OCI-LY7 (cell line): ENCODE measurements around the gene NRF1. TPM values are rescaled to one million over a fixed set of nuclear protein-coding genes. Genes with fewer than 3 reads are reported as not detected.

Experiments
- BruUV-seq: library from RNA; stranded (reverse); fragments of 400-500 nt; replicated peaks from 2 replicates; lab custom pipeline; 2021; lab: Mats Ljungman, UMichigan
- CTCF ChIA-PET: fragments of 300-600 bp; sonication (Branson Sonifier 250); formaldehyde crosslinking; loops from one replicate; lab custom pipeline; 2022; ENCODE audit warnings: antibody characterized with exemption; ENCODE audit not compliant: unreplicated experiment; lab: Charles Lee
- POLR2A ChIA-PET: fragments of 300-600 bp; sonication (Branson Sonifier 250); formaldehyde crosslinking; loops from one replicate; lab custom pipeline; 2022; ENCODE audit warnings: antibody characterized with exemption; lab: Charles Lee
- DNase-seq: peaks from one replicate; pipeline ENCODE4 v3.0.0-alpha.2; 2015; ENCODE audit warnings: low spot score
- H2AFZ ChIP-seq: fragments of 200-600 bp; sonication (generic), shearing (Covaris generic); 2 replicates; pipeline ENCODE4 v1.6.1; 2014; ENCODE audit warnings: mild to moderate bottlenecking, antibody characterized with exemption, low read length, moderate library complexity
- H3K27ac ChIP-seq: fragments of 200-600 bp; sonication (generic); 2 replicates; pipeline ENCODE4 v1.5.1; 2014; ENCODE audit warnings: mixed run types, low read depth, mild to moderate bottlenecking, moderate library complexity, low read length, inconsistent platforms; ENCODE audit not compliant: poor library complexity, severe bottlenecking
- H3K36me3 ChIP-seq: fragments of 200-600 bp; sonication (generic); 2 replicates; pipeline ENCODE4 v1.6.1; 2014; ENCODE audit warnings: mild to moderate bottlenecking, antibody characterized with exemption, low read length, moderate library complexity, mixed read lengths; ENCODE audit not compliant: insufficient read depth
- H3K4me1 ChIP-seq: fragments of 200-600 bp; sonication (generic); 2 replicates; pipeline ENCODE4 v1.5.1; 2014; ENCODE audit warnings: mild to moderate bottlenecking, low read length; ENCODE audit not compliant: insufficient read depth, poor library complexity, severe bottlenecking
- H3K4me2 ChIP-seq: fragments of 200-600 bp; sonication (generic); 2 replicates; pipeline ENCODE4 v1.6.1; 2014; ENCODE audit warnings: mild to moderate bottlenecking, low read length
- H3K4me3 ChIP-seq: fragments of 200-600 bp; sonication (generic); 2 replicates; pipeline ENCODE4 v1.5.1; 2014; ENCODE audit warnings: mild to moderate bottlenecking, low read depth, low read length; ENCODE audit not compliant: poor library complexity, severe bottlenecking
- H3K79me2 ChIP-seq: fragments of 200-600 bp; sonication (generic); 2 replicates; pipeline ENCODE4 v1.6.1; 2016; ENCODE audit warnings: low read depth, mild to moderate bottlenecking, low read length, moderate library complexity, mixed read lengths; ENCODE audit not compliant: insufficient read depth
- H3K9me2 ChIP-seq: fragments of 200-600 bp; sonication (generic); 2 replicates; pipeline ENCODE4 v1.6.1; 2016; ENCODE audit warnings: mild to moderate bottlenecking, low read length, mixed read lengths; ENCODE audit not compliant: insufficient read depth
- H3K9me3 ChIP-seq: fragments of 200-600 bp; sonication (generic); 2 replicates; pipeline ENCODE4 v1.6.1; 2014; ENCODE audit warnings: mild to moderate bottlenecking, mixed run types, low read length, mixed read lengths
- H4K20me1 ChIP-seq: fragments of 200-600 bp; sonication (generic); 2 replicates; pipeline ENCODE4 v1.6.1; 2014; ENCODE audit warnings: mild to moderate bottlenecking, antibody characterized with exemption, low read length, moderate library complexity, mixed read lengths; ENCODE audit not compliant: insufficient read depth
- EZH2phosphoT487 ChIP-seq: fragments of 200-600 bp; sonication (generic); IDR thresholded peaks from 2 replicates; pipeline ENCODE4 v1.6.1; 2018; ENCODE audit warnings: low read depth, borderline replicate concordance, mild to moderate bottlenecking, mixed run types, antibody characterized with exemption, low read length, moderate library complexity, mixed read lengths
- intact Hi-C: fragments of 100-400 bp; cut with micrococcal nuclease; formaldehyde crosslinking; loops from one replicate; pipeline ENCODE4 v1.10.0; 2022; ENCODE audit not compliant: unreplicated experiment
- total RNA-seq, 2 experiments: library from RNA; depleted of rRNA in 1 of 2; stranded (reverse); fragments of >200 nt in 1 of 2; shearing (Covaris generic) in 1 of 2; gene quantifications; 2 replicates each; pipeline ENCODE4 v1.2.3, GENCODE V29; 2014 to 2022
- TF ChIP-seq, protein P1 (sequence below): fragments of 200-600 bp; sonication (generic); conservative IDR thresholded peaks from 2 replicates; pipeline ENCODE4 v1.5.1; 2014; ENCODE audit warnings: mild to moderate bottlenecking, antibody characterized with exemption, low read length, moderate library complexity, mixed read lengths

The NRF1 gene
- total RNA-seq, 2 experiments from 2014 or later: 26.5 to 26.9 TPM

DNA sequence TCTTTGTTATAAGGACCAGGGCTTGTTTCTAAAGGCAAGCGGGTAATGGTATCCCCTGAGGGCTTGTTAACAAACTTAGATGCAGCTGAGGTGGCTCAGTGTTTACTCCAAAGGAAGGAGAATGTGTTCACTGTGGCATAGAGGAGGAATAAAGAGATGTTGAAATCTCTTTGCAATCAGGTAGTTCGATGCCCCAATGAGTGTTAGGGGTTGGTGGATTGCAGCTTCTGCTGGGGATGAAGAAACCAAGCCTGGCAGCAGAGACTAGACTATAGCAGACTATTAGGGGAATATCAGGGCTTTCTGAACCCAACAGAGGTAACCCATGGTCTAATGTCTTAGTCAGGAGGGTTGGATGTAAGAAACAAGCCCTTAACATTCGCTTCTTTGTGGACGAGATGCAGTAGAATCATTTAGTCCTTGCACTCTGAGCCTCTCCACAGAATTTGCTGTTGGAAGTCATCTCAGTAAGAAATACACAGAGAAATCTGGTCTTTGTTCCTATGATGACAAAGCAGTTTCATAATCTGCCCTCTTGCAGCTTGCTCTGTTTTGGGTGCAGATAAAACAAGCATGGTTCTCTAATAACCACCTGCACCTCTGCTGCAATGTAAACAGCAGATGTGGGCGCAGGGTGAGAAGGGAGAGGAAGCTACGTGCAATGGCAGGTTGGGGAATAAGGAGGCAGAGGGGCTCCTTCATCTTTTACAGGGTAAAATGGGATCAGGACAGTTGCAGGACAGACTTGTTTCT is 108.6 kb downstream of the NRF1 start:
- no peak for TF ChIP-seq EZH2phosphoT487
- TF ChIP-seq, protein P1, sequence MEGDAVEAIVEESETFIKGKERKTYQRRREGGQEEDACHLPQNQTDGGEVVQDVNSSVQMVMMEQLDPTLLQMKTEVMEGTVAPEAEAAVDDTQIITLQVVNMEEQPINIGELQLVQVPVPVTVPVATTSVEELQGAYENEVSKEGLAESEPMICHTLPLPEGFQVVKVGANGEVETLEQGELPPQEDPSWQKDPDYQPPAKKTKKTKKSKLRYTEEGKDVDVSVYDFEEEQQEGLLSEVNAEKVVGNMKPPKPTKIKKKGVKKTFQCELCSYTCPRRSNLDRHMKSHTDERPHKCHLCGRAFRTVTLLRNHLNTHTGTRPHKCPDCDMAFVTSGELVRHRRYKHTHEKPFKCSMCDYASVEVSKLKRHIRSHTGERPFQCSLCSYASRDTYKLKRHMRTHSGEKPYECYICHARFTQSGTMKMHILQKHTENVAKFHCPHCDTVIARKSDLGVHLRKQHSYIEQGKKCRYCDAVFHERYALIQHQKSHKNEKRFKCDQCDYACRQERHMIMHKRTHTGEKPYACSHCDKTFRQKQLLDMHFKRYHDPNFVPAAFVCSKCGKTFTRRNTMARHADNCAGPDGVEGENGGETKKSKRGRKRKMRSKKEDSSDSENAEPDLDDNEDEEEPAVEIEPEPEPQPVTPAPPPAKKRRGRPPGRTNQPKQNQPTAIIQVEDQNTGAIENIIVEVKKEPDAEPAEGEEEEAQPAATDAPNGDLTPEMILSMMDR: no peak
- Histone ChIP-seq H3K27ac (no peak overlapping the region), H3K4me2 (no peak overlapping the region; the same call in 1 of the 2 replicates), H2AFZ (no peak overlapping the region), H3K9me3 (no peaks in the 10 kb centered on the region), H3K4me3 (no peak overlapping the region), H3K4me1 (peaks cover 5% of the 10 kb centered on the region), H3K9me2 (no peaks in the 10 kb centered on the region), H3K36me3 (peaks cover 80% of the 10 kb centered on the region), H3K79me2 (no peaks in the 10 kb centered on the region), H4K20me1 (no peaks in the 10 kb centered on the region)
- intact Hi-C loops: no loop called here
- ChIA-PET CTCF (no interaction called here), POLR2A (no interaction called here)
- peak; percentile 36 for DNase-seq
- no TSS peak for BruUV-seq

DNA sequence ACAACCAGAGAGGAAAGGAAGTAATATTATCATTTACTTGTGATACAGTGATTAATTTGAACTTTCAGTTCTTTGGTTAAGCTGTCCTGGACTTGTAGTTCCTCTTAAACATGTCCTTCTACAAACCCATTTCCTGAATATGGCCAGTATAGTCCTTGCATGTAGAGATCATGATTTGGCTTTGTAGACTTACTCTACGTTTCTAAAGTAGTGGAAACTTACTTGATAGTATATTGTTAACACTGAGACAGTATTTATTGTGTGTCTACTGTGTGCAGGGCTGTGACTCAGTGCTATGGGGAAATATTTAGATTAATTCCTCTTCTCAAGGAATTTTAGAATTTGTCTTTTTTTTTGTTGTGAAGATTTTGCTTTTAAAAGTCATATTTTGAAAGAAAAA is 109.5 kb downstream of the NRF1 start:
- CTCF ChIA-PET: no interaction called here
- H3K36me3 ChIP-seq: peaks cover 76% of the 10 kb centered on the region
- intact Hi-C loops: no loop called here

DNA sequence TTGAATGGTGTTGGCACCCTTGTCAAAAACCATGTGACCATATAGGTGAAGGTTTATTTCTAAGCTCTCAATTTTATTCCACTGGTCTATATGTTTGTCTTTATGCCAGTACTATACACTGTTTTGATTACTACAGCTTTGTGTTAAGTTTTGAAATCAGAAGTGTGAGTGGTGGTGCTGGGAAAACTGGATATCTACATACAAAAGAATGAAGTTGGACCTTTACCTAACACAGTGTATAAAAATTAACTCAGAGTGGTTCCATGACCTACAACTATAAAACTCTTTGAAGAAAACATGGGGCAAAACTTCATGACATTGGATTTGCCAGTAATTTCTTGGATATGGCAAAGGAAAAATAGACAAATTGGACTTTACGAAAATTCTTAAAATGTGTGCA is 112.2 kb downstream of the NRF1 start:
- no peak overlapping the region for H2AFZ ChIP-seq
- DNase-seq: no peak
- peaks cover 5% of the 10 kb centered on the region for H3K4me1 ChIP-seq
- no TSS peak for BruUV-seq
- ChIA-PET CTCF (no interaction called here), POLR2A (no interaction called here)
- TF ChIP-seq EZH2phosphoT487: no peak
- TF ChIP-seq, protein P1: no peak
- H3K4me3 ChIP-seq: no peak overlapping the region
- H3K9me3 ChIP-seq: no peaks in the 10 kb centered on the region
- H3K79me2 ChIP-seq: no peaks in the 10 kb centered on the region
- H3K4me2 ChIP-seq: no peak overlapping the region
- peaks cover 73% of the 10 kb centered on the region for H3K36me3 ChIP-seq
- intact Hi-C loops: no loop called here
- no peaks in the 10 kb centered on the region for H4K20me1 ChIP-seq
- no peak overlapping the region for H3K27ac ChIP-seq
- H3K9me2 ChIP-seq: no peaks in the 10 kb centered on the region

More for the DNA sequence above, 109.5 kb downstream of the NRF1 start:
- TF ChIP-seq, protein P1: no peak
- no peak for TF ChIP-seq EZH2phosphoT487
- Histone ChIP-seq H3K9me2 (no peaks in the 10 kb centered on the region), H3K4me3 (no peak overlapping the region), H3K79me2 (no peaks in the 10 kb centered on the region), H4K20me1 (no peaks in the 10 kb centered on the region), H3K4me2 (no peak overlapping the region), H3K9me3 (no peaks in the 10 kb centered on the region), H2AFZ (no peak overlapping the region), H3K4me1 (peaks cover 5% of the 10 kb centered on the region), H3K27ac (no peak overlapping the region)
- POLR2A ChIA-PET: interaction anchor here (1.2 kb wide), 1 partner anchor 10 kb away, joined by 7 read pairs; no protein-coding TSS in a partner anchor
- no peak for DNase-seq
- no TSS peak for BruUV-seq
